Measurements from ENCODE around the gene BCKDK.

- TF ChIP-seq TARDBP (IDR thresholded peaks at IDR 0.05) (no peak), SUZ12 (IDR thresholded peaks at IDR 0.05) (no peak), BHLHE40 (IDR thresholded peaks at IDR 0.05; ENCODE audit: borderline replicate concordance) (no peak), LEF1 (IDR thresholded peaks at IDR 0.05; ENCODE audit: borderline replicate concordance) (no peak), NFRKB (IDR thresholded peaks at IDR 0.05) (no peak), FOXA1 (IDR thresholded peaks at IDR 0.05) (no peak), ZNF384 (IDR thresholded peaks at IDR 0.05) (no peak), SP1 (IDR thresholded peaks at IDR 0.05) (no peak), PKNOX1 (IDR thresholded peaks at IDR 0.05) (no peak), FOXK2 (IDR thresholded peaks at IDR 0.05) (no peak), ELF4 (IDR thresholded peaks at IDR 0.05) (no peak), FOXM1 (IDR thresholded peaks at IDR 0.05; ENCODE audit: borderline replicate concordance) (no peak)
Measured at GRCh38 chr16:31127182-31127581, 19.0 kb downstream of the BCKDK start.

All from HEK293T (cell line).